Stromal cell of bone marrow (primary cell): ENCODE data around the gene HAO1.

Source experiments
- DNase-seq: peaks from one replicate; pipeline ENCODE4 v3.0.0-alpha.2; 2012; ENCODE audit warnings: low read depth

The HAO1 gene

GRCh38 chr20:7926767-7927166, 13.5 kb downstream of the HAO1 start:
- peak; percentile 21 for DNase-seq

GRCh38 chr20:7926323-7926722, 13.9 kb downstream of the HAO1 start:
- no peak for DNase-seq

GRCh38 chr20:7924692-7925091, 15.6 kb downstream of the HAO1 start:
- peak; percentile 73 for DNase-seq

- no peak for DNase-seq
Observed at GRCh38 chr20:7916648-7917047, 23.6 kb downstream of the HAO1 start.

GRCh38 chr20:7912551-7912950, 27.7 kb downstream of the HAO1 start:
- no peak for DNase-seq

GRCh38 chr20:7911586-7912330, 28.5 kb downstream of the HAO1 start:
- DNase-seq: no peak

- no peak for DNase-seq
Observed at GRCh38 chr20:7908905-7909304, 31.4 kb downstream of the HAO1 start.

- DNase-seq: no peak
Observed at GRCh38 chr20:7903429-7903828, 36.8 kb downstream of the HAO1 start.

GRCh38 chr20:7902879-7903278, 37.4 kb downstream of the HAO1 start:
- no peak for DNase-seq

GRCh38 chr20:7897781-7898364, 42.4 kb downstream of the HAO1 start:
- DNase-seq: no peak

GRCh38 chr20:7893014-7893730, 47.1 kb downstream of the HAO1 start:
- no peak for DNase-seq

- DNase-seq: no peak
Observed at GRCh38 chr20:7891705-7892104, 48.6 kb downstream of the HAO1 start.

GRCh38 chr20:7889736-7890135, 50.5 kb downstream of the HAO1 start:
- DNase-seq: no peak

GRCh38 chr20:7883741-7884140, 56.5 kb downstream of the HAO1 start:
- DNase-seq: no peak

GRCh38 chr20:7883309-7883708, 56.9 kb downstream of the HAO1 start:
- DNase-seq: no peak

- DNase-seq: no peak
Observed at GRCh38 chr20:7882076-7882475, 58.2 kb downstream of the HAO1 start.

GRCh38 chr20:7881551-7881950, 58.7 kb downstream of the HAO1 start:
- DNase-seq: no peak

GRCh38 chr20:7879883-7880282, 60.4 kb downstream of the HAO1 start:
- DNase-seq: peak; percentile 28

GRCh38 chr20:7868108-7868507, 72.2 kb downstream of the HAO1 start:
- no peak for DNase-seq

GRCh38 chr20:7866285-7866684, 74.0 kb downstream of the HAO1 start:
- DNase-seq: no peak

- DNase-seq: peak; percentile 67
Observed at GRCh38 chr20:7859356-7859802, 80.9 kb downstream of the HAO1 start.

- no peak for DNase-seq
Observed at GRCh38 chr20:7858734-7859250, 81.5 kb downstream of the HAO1 start.

GRCh38 chr20:7856756-7857155, 83.5 kb downstream of the HAO1 start:
- no peak for DNase-seq
